Upper lobe of right lung (tissue), 1 donor: ENCODE results near the gene MLLT3. TPM values are rescaled to one million over a fixed set of nuclear protein-coding genes. Genes with fewer than 3 reads are reported as not detected.

Source experiments
- ATAC-seq: fragments of 200-7000 bp; cut with Tn5 transposase; one replicate; pipeline ENCODE4 v1.9.1; 2020; ENCODE audit warnings: mild to moderate bottlenecking, moderate library complexity
- DNase-seq: peaks from one replicate; pipeline ENCODE4 v3.0.0-alpha.2; 2020
- H3K27ac ChIP-seq: fragments of 200-600 bp; one replicate; pipeline ENCODE4 v1.8.0; 2022
- H3K27me3 ChIP-seq: fragments of 200-600 bp; one replicate; pipeline ENCODE4 v1.8.0; 2022; ENCODE audit warnings: mild to moderate bottlenecking
- H3K36me3 ChIP-seq: fragments of 200-600 bp; one replicate; pipeline ENCODE4 v1.8.0; 2022
- H3K4me1 ChIP-seq: fragments of 200-600 bp; one replicate; pipeline ENCODE4 v1.8.0; 2022
- H3K4me3 ChIP-seq: fragments of 200-600 bp; one replicate; pipeline ENCODE4 v1.8.0; 2022; ENCODE audit warnings: mild to moderate bottlenecking
- H3K9me3 ChIP-seq: fragments of 200-600 bp; one replicate; pipeline ENCODE4 v1.8.0; 2022
- CTCF ChIP-seq: fragments of 200-600 bp; IDR thresholded peaks from one replicate; pipeline ENCODE4 v1.8.0; 2022; ENCODE audit warnings: antibody characterized with exemption
- intact Hi-C: fragments of 100-400 bp; cut with DNase I; formaldehyde crosslinking; loops from one replicate; pipeline ENCODE4 v1.11.0; 2022
- total RNA-seq: library from RNA; stranded (reverse); fragmentation: NEBNext Ultra II Directional; extraction: Animal tissue kit (Norgen Biotek cat#: 25700); gene quantifications from one replicate; pipeline ENCODE4 v1.2.1, GENCODE V29; 2021
- donor health status: DM: no; HTN: yes; CAD: no; lungs with severe emphysema.

The MLLT3 gene
- total RNA-seq, 1 donor from 2014 or later = 15.4 TPM

- H3K4me1 ChIP-seq = no peaks in the 10 kb centered on the region
- H3K9me3 ChIP-seq = no peaks in the 10 kb centered on the region
- no peak overlapping the region for H3K27ac ChIP-seq
- no peak for TF ChIP-seq CTCF
- ATAC-seq = no peak
- DNase-seq = no peak
- H3K4me3 ChIP-seq = no peak overlapping the region
- intact Hi-C loops = no loop called here
- H3K36me3 ChIP-seq = no peaks in the 10 kb centered on the region
- peaks cover 4% of the 10 kb centered on the region for H3K27me3 ChIP-seq
Observed at GRCh38 chr9:20335668-20336332, 286.5 kb downstream of the MLLT3 start.

- DNase-seq (no peak), ATAC-seq (no peak)
- Histone ChIP-seq H3K4me3 (no peak overlapping the region), H3K27me3 (peaks cover 4% of the 10 kb centered on the region), H3K9me3 (no peaks in the 10 kb centered on the region), H3K27ac (no peak overlapping the region), H3K4me1 (no peaks in the 10 kb centered on the region), H3K36me3 (no peaks in the 10 kb centered on the region)
- intact Hi-C loops = no loop called here
- TF ChIP-seq CTCF = no peak
Observed at GRCh38 chr9:20333991-20334390, 288.3 kb downstream of the MLLT3 start.

GRCh38 chr9:20331095-20331685 lies 291.1 kb downstream of the MLLT3 start:
- no peaks in the 10 kb centered on the region for H3K9me3 ChIP-seq
- H3K27ac ChIP-seq = no peak overlapping the region
- intact Hi-C loops = no loop called here
- DNase-seq = no peak
- H3K4me3 ChIP-seq = no peak overlapping the region
- no peak for ATAC-seq
- TF ChIP-seq CTCF = no peak
- no peaks in the 10 kb centered on the region for H3K36me3 ChIP-seq
- no peaks in the 10 kb centered on the region for H3K4me1 ChIP-seq
- H3K27me3 ChIP-seq = peaks cover 4% of the 10 kb centered on the region

GRCh38 chr9:20330688-20331087 lies 291.6 kb downstream of the MLLT3 start:
- Histone ChIP-seq H3K36me3 (no peaks in the 10 kb centered on the region), H3K4me3 (no peak overlapping the region), H3K27ac (no peak overlapping the region), H3K4me1 (no peaks in the 10 kb centered on the region), H3K9me3 (no peaks in the 10 kb centered on the region), H3K27me3 (peaks cover 4% of the 10 kb centered on the region)
- no peak for TF ChIP-seq CTCF
- ATAC-seq = no peak
- no peak for DNase-seq
- intact Hi-C loops = no loop called here

- no peak for ATAC-seq
- Histone ChIP-seq H3K4me1 (no peaks in the 10 kb centered on the region), H3K36me3 (no peaks in the 10 kb centered on the region), H3K4me3 (no peak overlapping the region), H3K9me3 (no peaks in the 10 kb centered on the region), H3K27ac (no peak overlapping the region), H3K27me3 (no peaks in the 10 kb centered on the region)
- intact Hi-C loops = no loop called here
- TF ChIP-seq CTCF = no peak
- no peak for DNase-seq
Observed at GRCh38 chr9:20326516-20326915, 295.8 kb downstream of the MLLT3 start.
